NCI-H1105 (cell line): Measurements from ENCODE around the gene SMAD2.
"Not testable (repeated sequence)": the region's sequence is repeated elsewhere in the genome, so short reads cannot be mapped to it uniquely, and the experiment has no call there.

Source experiments
- DNase-seq: peaks from one replicate; lab custom pipeline; 2025; lab: John Stamatoyannopoulos, UW

The SMAD2 gene

DNA sequence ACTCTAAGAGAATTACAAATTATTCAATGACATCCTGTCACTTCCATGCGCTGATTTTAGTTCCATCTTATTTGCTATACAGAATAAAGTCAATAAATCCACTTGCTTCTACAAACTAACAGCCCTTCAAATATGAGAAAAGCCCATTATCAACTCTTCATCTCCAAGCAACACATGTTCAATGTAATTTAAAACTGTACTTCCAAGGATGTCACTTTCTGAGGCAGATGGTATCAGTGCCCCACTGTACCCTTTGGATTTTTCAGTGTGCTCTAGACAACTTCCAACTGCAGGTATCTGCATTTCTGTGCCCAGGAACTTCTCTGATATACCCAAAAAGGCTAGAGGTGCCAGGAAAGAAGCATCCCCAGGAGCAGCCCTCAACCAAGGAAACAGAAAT lies 87.6 kb downstream of the SMAD2 start:
- no peak for DNase-seq

DNA sequence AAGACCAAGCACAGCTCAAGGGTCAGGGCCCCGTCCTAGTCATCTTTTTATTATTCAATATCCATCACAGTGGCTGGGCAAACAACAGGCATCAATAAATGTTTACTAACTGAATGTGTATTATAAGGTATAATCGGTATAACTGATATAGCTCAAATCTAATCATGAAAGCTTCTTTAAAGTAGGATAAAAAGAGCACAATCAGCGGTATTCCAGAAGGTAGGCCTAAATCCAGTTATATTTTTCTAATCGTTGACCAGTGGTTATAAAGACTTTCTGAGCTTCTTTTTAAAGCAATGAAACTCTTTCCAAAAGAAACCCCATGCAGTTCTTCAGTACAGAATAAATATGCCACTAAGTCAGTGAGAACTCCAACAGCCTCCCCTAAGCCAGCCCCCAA lies 92.1 kb downstream of the SMAD2 start:
- DNase-seq = no peak

DNA sequence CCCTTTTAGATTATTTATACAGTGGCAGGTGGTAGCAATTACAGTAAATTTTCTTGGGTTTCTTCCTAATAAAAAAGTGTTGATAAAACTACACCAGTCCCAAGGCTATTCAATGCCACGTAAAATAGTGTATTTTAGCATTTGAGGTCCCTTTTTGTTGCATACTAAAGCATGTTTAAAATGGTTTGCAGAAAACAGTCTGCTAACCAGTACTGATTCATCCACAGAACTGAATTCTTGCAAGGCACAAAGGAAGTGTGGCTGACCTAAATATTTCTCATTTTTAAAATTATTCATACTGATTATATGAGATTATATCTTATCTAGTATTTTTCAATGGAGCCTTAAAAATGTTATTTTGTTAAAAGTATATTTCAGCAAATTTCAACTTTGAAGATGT lies 98.1 kb downstream of the SMAD2 start:
- DNase-seq = no peak

DNA sequence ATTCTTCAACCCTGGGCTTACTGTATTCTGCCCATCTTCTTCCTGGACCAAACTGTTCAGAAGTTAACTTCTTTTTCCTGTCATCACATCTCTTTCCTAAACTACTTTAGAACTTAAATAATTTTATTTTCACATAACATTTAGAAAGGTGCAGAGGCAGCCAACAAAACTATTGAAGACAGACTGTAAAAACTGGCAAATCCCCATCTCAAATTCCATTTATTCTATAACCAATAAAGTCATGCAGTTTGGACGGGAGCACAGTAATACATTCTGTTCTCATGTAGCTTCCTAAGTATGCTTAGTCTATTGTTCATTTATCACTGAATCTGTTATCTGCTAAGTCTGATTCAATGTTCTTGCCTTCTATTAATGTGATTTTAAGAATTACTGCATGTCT lies 99.1 kb downstream of the SMAD2 start:
- DNase-seq = no peak

DNA sequence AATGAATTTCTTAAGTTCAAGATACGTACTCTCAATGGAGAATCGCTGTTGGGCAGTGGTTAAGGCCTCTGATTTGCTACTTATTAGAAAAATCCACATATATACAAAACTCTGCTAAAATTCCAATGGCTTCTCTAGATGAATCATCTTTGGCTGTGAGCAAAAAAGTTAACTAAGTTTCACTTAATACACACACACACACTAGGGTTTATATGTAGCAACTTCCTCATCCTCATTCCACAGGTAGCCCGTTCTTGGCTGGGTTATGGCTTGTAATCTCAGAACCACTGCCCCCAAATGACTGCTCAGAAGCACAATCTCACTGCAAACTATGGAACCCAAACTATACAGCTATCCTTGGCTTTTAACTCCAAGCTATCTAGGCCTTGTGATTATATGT lies 99.7 kb downstream of the SMAD2 start:
- no peak for DNase-seq

DNA sequence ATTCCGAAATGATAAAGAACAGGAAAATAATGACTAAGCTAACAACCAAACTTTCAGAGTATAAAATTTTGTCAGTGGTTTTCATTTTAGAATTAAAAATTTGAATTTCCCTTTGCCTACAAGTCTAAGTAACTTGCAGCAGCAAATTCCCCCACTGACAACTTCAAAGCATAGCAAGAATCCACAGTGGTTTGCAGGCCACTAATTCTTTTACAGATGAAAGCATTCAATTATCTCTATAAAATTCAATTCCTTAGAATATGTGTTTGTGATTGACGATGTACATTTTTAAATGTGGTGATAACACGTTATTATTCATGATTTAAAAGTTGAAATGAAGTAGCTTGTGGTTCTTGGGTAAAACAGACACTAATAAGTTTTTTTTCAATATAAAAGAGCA lies 100.6 kb downstream of the SMAD2 start:
- DNase-seq = no peak

DNA sequence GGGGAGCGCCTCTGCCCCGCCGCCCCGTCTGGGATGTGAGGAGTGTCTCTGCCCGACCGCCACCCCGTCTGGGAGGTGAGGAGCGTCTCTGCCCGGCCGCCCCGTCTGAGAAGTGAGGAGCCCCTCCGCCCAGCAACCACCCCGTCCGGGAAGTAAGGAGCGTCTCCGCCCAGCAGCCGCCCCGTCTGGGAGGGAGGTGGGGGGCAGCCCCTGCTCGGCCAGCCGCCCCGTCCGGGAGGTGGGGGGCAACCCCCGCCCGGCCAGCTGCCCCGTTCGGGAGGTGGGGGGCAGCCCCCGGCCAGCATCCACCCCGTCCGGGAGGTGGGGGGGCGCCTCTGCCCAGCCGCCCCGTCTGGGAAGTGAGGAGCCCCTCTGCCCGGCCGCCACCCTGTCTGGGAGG lies 102.4 kb downstream of the SMAD2 start:
- not testable (repeated sequence) for DNase-seq

DNA sequence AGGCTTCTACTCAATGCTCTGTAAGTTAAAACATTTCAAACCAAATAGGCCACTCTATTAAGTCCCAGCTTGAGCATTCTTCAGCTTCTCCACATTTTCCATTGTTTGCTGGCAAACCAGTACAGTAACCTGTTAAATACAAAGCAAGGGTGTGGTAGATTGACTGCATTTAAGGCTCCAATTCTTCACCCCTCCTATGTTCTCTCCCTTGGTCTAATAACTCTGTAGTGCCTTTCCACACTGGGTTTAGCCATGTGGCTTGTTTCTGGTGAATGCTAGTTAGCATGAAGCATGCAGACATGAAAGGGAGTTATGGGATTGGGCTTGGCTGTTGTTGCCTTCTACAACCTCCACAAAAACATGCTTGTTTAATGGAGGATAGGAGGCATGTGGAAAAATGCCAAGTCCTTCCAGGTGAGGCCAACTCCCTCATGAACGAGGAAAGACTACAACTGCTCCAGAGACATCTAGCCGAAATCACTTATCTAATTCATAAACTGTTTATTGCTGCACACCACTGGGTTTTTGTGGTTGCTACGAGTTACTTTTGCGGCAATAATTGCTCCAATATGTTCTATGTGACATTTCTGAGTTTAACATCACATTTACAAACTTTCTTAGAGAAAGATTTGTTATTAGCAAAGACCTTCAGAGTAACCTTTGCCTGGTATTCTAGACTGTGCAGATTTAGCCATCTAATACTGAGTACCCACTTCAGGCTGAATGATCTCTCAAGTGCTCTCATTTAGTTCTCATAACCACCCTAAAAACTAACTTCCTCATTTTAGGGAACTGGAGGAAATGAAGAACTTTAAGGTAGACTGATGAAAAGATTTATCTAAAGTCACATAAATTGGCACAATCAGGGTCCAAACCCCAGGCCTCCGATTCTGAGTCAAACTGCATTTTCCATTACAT lies 104.0 kb downstream of the SMAD2 start:
- no peak for DNase-seq

DNA sequence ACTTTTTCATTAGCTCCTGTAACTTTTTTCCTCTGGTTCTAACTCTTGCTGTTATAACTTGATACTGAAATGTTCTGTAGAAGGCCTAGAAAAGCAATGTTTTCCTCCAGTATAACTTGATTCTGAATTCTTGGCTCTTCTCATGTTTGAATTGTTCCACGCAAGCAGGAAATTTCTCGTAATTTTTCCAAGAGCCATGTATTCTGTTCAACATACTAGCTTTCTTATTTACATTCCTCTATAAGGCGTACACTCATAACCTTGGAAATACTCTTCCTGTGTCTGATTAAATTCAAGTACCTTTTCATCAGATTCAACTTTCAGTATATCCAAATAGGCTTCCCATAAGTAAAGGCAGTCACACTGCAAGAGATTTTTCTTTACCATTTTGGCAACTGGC lies 109.1 kb downstream of the SMAD2 start:
- no peak for DNase-seq

DNA sequence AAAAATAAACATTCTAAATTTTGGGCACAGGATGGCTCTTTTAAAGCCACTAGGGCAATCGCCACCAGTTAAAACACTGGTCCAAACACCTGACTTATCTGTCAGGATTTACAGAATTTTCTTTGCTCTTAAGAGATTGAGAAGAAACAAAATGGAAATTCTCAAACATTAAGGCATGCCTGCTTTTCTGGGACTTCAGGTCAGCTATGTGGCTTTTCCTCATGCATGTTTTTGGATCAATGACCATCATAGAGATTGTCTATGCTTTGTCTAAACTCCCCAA lies 112.7 kb downstream of the SMAD2 start:
- no peak for DNase-seq

DNA sequence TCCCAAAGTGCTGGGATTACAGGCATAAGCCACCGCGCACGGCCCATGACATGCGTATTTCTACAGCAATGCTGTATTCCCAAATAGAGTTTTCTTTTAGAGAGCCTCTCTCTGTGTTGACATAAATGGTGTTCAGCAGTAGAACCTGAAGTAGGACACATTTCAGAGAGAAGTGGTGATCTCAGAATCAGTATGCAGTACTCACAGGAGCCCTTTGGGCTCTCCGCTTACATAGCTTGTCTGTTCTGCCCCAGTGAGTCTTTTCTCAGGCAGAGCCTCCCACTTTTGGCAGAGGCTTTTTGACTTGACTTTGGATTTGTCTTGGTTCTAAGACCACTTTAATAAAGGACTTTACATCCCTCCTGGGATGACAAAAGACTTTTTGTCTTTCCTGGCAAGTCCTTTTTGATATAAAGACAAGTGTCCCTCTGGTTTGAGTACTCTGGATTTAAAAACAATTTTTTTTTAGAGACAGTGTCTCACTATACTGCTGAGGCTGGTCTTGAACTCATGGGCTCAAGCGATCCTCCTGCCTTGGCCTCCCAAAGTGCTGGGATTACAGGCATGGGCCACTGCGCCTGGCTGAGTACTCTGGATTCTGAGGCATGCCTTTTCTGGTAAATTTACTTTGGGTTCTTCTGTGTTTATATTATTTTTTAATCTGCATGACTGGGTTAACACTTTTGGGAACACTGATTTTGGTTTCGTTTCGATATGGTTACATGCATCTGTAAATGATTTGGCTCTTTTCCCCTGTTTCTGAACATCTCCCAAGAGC lies 113.3 kb downstream of the SMAD2 start:
- no peak for DNase-seq

DNA sequence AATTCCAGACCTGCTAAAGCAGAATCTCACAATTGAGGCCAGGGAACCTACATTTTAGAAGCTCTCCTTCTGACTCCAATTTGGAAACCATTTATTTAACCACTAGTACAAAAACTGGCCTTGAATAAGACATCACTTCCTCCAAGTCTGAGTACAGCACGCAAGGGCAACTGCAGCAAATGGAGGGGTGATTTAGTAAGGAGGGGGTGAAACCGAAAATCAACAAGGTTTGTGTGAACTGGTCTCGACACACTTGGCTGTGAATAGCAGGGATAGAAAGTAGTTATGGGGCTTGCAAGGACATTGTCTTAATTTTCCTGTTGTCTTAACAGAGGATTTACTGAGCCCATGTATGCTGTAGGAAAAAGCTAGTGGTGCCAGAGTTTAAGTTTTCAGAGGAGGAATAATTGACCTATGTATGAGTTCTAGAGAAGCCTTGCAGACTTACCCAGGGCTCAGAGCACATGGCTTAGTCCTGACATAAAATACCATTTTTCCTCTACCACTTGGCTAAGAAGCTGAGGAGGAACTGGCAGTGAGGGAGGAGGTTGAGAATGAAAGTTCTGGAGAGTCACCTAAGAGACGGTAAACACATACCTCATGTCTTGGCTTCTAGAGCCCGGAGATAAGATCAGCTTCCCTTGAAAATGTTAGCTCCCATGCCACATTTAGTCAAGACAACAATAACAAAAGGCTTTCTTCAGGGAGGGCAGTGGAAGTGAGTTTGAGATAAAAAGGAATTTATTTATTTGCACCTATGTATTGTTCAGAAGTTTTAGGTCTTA lies 114.8 kb downstream of the SMAD2 start:
- DNase-seq = no peak

DNA sequence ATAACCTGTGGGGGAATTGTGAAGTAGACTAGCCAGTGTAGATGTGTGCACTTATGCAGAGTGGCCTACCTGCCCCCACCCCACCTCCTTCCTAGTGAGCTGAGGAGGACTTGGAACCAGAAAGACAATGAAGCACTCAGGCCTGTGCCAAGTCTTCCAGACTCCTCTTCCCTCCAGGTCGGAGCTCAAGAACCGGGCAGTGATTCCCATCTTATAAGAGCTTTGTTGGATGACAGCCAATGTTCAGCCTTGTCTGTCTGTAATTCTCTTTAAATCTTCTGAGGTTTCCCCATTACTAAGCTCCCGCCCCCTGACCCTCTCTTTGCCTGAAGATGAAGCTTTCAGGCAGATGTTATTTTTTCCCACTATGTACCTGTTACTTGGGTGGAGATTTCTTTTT lies 121.0 kb downstream of the SMAD2 start:
- peak; percentile 13 for DNase-seq

DNA sequence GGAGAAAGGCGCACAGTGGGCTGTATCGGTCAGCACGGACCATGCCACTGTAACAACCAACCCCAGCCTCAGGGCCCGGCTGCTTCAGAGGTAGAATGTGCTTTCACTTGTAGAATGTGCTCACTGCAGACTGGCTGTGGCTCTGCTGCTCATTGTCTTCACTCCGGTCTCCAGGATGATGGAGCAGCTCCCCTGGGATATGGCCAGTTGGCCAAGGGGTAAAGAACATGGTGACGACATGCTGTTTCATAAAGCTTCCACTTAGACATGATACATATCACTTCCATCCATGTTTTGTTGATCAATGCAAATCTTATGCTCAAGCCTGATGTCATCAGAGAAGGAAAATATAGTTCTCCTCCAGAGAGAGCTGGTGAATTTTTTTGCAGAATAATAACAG lies 127.7 kb downstream of the SMAD2 start:
- DNase-seq = no peak

DNA sequence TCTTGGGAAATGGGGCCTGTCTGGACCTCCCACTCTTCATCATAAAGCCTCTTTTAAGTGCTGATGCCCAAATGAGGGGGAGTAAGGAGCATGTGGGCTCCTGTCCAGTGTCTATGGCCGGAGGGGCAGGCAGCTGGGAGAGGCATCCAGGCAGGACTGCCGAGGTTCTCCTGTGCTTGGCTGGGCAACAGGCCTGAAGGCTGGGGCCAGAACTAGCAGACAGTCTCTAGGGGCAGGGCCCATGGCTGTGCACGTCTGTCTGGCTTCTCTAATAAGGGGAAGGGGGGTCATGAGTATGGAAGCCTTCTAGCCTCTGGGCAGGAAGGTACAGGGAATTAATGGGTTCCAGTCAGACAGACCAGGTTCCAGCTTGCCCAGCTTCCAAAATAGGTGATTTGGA lies 128.6 kb downstream of the SMAD2 start:
- DNase-seq = no peak

DNA sequence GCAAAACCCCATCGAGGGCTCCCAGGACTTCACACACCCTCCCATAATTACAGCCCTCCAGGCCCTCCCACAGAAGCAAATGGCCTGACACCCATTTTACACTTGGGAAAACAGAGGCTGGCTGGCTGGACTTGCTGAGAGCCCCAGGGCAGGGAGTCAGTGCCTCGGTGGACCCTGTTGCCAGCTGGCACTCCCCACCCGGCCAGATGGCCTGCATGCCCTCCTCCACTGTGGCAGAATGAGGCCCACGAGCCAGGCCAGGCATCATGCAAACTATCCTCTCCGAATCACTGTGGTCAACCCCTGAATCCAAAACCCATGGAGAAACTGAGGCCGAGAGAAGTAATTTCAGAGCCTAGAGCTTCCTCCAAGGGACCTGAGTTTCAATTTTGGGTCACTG lies 129.7 kb downstream of the SMAD2 start:
- DNase-seq = no peak

DNA sequence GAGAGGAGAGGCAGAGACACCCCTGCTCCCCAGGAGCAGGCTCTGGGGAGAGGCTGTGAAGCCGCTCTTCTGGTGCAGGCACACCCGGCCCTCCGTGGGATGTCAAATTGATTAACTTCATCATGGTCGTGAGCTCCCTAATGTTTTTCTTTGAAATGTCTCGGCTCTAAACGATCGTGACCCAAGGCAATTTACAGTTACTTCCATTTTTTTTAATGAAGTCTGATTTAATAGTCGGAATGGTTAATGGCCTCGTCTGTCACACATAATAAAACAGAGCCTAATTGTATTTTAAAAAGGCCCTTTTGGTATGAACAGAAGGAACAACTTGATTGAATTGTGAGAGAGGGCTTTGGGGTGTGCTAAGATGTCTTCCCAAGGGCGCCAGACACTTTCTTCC lies 130.2 kb downstream of the SMAD2 start:
- no peak for DNase-seq

DNA sequence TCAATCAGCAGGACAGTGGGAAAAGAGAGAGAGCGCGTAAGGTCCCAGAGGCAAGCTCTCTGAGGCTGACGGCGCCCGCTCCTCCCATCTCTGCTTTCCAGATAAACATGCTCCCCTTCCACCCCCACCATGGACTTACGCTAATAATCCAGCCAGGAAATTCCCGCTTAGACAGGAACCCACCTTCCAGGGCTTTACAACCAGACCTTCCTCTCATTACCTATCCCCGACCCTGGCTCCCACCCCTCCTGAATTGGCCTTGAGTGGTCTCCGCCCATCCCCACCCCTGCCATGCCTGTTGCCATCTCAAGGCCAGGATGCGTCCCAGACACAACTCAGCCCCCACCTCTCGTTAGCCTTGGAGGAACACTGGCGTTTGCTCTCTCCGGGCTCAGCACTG lies 131.1 kb downstream of the SMAD2 start:
- no peak for DNase-seq

DNA sequence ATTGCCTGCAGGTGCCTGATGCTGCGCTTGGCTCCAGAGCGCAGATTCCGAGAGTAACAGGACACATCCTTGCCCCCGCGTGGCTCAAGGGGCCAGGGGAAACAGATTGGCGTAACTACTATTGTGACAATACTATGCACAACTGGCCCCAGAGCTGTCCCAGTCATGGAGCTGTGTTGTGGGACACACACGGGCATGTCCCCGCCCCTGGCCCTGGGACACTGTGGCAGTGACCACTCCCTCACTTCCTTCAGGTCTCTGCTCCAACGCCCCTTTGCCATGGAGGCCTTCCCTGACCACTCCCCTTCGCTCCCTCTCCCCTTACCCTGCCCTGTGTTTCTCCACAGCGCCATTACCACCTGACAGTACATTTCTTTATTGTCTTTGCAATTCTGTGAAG lies 132.1 kb downstream of the SMAD2 start:
- no peak for DNase-seq

DNA sequence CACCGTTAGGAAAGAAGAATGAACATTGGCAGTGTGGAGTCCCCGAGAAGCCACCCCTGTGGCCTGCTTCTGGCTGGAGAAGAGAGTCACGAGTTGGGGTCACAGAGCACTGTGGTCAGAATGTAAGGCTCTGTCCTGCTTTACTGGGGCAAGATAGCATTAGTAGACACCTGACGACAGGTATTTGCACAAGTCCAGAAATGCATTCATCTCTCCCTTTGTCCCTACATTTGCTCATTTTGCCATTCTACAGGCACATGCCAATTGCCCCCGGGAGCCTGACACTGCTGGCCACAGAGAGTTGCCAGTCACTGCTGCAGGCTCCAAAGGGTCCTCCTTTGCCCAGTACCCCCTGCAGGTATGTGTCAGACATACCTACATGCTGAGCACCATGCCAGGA lies 133.3 kb downstream of the SMAD2 start:
- DNase-seq = no peak

DNA sequence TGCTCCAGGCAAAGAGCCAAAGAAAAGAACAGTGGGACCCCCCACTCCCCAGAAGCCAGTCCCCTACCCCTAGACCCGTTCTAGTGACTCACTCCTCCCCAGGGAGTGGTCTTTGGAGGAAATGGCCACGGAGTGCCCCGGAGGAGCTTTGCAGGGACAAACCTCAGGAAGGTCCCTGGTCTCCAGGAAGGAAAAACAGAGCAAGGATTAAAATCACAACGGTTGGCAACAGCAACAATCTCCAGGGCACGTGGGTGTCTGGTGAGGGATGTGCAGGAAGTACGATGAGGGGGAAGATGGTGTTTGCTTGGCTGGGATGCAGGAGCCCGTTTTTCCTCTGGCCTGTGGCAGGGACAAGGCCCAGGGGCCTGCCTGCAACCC lies 135.0 kb downstream of the SMAD2 start:
- no peak for DNase-seq

DNA sequence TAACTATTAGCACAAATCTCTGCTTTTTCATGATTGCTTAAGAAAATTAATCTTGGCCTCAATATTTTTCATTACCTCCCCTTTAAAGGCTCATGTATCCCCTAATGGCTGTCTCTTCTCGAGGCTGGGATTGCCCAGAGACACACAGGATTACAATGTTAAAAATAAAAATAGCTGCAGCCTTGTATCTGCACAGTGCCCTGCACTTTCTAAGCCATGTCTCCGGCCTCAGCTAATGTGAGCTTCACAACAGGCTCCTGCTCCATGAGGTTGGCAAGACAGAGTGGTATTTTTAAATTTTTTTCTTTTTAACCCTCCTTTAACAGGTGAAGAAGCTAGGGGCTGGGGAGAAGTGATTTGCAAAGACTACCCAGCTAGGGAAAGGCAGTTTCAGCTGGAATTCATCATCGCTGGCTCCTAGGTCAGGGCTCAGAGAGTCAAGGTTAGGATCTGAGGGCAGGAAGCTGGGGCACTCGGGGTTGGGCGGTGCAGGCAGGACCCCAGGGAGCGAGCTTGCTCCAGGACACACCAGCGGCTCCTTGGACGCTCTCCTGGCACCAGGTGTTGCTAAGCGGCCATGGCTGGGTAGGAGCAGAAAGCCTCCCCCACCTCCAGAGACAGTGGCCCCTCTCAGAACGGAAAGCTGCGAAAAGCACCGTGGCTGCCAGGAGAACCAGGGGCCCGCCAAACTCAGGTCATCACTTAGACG lies 135.6 kb downstream of the SMAD2 start:
- no peak for DNase-seq
